Peyer's patch (tissue), 4 donors: ENCODE data around the gene ABCD1. TPM values are rescaled to one million over a fixed set of nuclear protein-coding genes. Genes with fewer than 3 reads are reported as not detected.

Experiments used
- DNase-seq, 3 donors: peaks; one replicate each; pipeline ENCODE4 v3.0.0-alpha.2; 2017 to 2019
- H3K27ac ChIP-seq, 4 donors: fragments of 200-600 bp; sonication (generic); one replicate each; pipeline ENCODE4 v1.5.1; 2016 to 2019
- H3K27me3 ChIP-seq, 2 donors: fragments of 200-600 bp; sonication (generic); one replicate each; pipeline ENCODE4 v1.5.1; 2019
- H3K36me3 ChIP-seq, 3 donors: fragments of 200-600 bp; sonication (generic); one replicate each; pipeline ENCODE4 v1.5.1; 2016 to 2019
- H3K4me1 ChIP-seq, 4 donors: fragments of 200-600 bp; sonication (generic); one replicate each; pipeline ENCODE4 v1.5.1; 2016 to 2019
- H3K4me3 ChIP-seq, 4 donors: fragments of 200-600 bp; sonication (generic); 1 replicate in 3 of 4; 2 replicates in 1 of 4; pipeline ENCODE4 v1.5.1; 2016 to 2019; ENCODE audit warnings: mild to moderate bottlenecking in 1 of 4
- H3K9me3 ChIP-seq, 4 donors: fragments of 200-600 bp; sonication (generic); one replicate each; pipeline ENCODE4 v1.5.1; 2016 to 2019; ENCODE audit warnings: mild to moderate bottlenecking in 1 of 4
- CTCF ChIP-seq, 6 experiments: fragments of 450-650 bp in 4 of 6; fragments of 200-600 bp in 2 of 6; sonication (generic) in 1 of 6; IDR thresholded peaks; one replicate each; pipeline ENCODE4 v1.5.1; 2017 to 2019; ENCODE audit warnings: antibody characterized with exemption in 6 of 6, mild to moderate bottlenecking in 3 of 6, moderate library complexity in 1 of 6
- POLR2A ChIP-seq, 2 donors: fragments of 450-650 bp; IDR thresholded peaks; one replicate each; pipeline ENCODE4 v1.5.1; 2017; ENCODE audit warnings: antibody characterized with exemption in 2 of 2, mild to moderate bottlenecking in 2 of 2, moderate library complexity in 2 of 2
- total RNA-seq, 4 donors: library from RNA; depleted of rRNA; stranded (reverse); fragments of >200 nt; gene quantifications; one replicate each; pipeline ENCODE4 v1.1.0, GENCODE V29; 2016

Gene ABCD1
- total RNA-seq, 4 donors from 2014 or later, result 14.9 to 94.2 (median 68.0) TPM

- Histone ChIP-seq H3K4me3 (no peak overlapping the region), H3K27me3 (no peaks in the 10 kb centered on the region), H3K36me3 (no peaks in the 10 kb centered on the region), H3K9me3 (no peaks in the 10 kb centered on the region), H3K27ac (no peak overlapping the region), H3K4me1 (peaks cover 0 to 5% (median 2%) of the 10 kb centered on the region in 4 donors)
- no peak for TF ChIP-seq POLR2A (IDR thresholded peaks at IDR 0.05)
- no peak for TF ChIP-seq CTCF (IDR thresholded peaks at IDR 0.05)
- DNase-seq, result peak in 1 of 3 donors; percentile 12
These were observed 50.9 kb downstream of the ABCD1 start for GRCh38 chrX:153775293-153776119.

- no peaks in the 10 kb centered on the region for H3K27me3 ChIP-seq
- DNase-seq, result no peak
These were observed 51.5 kb downstream of the ABCD1 start for GRCh38 chrX:153776120-153776599.

GRCh38 chrX:153776611-153777045 lies 52.0 kb downstream of the ABCD1 start:
- no peak overlapping the region for H3K27ac ChIP-seq
- TF ChIP-seq CTCF (IDR thresholded peaks at IDR 0.05) (no peak), POLR2A (IDR thresholded peaks at IDR 0.05) (no peak)
- no peak for DNase-seq
- no peaks in the 10 kb centered on the region for H3K27me3 ChIP-seq
- no peaks in the 10 kb centered on the region for H3K9me3 ChIP-seq
- peaks cover 0 to 13% (median 5%) of the 10 kb centered on the region in 4 donors for H3K4me1 ChIP-seq
- no peak overlapping the region for H3K4me3 ChIP-seq
- no peaks in the 10 kb centered on the region for H3K36me3 ChIP-seq

More at GRCh38 chrX:153776120-153776599, 51.5 kb downstream of the ABCD1 start:
- TF ChIP-seq POLR2A (IDR thresholded peaks at IDR 0.05), result no peak
- no peak for TF ChIP-seq CTCF (IDR thresholded peaks at IDR 0.05)
- Histone ChIP-seq H3K36me3 (no peaks in the 10 kb centered on the region), H3K9me3 (no peaks in the 10 kb centered on the region), H3K4me1 (peaks cover 0 to 10% (median 5%) of the 10 kb centered on the region in 4 donors), H3K27ac (no peak overlapping the region), H3K4me3 (no peak overlapping the region)

- Histone ChIP-seq H3K36me3 (no peaks in the 10 kb centered on the region), H3K4me1 (peaks cover 0 to 13% (median 5%) of the 10 kb centered on the region in 4 donors), H3K9me3 (no peaks in the 10 kb centered on the region), H3K4me3 (no peak overlapping the region), H3K27ac (no peak overlapping the region), H3K27me3 (no peaks in the 10 kb centered on the region)
- TF ChIP-seq CTCF (IDR thresholded peaks at IDR 0.05), result no peak
- no peak for TF ChIP-seq POLR2A (IDR thresholded peaks at IDR 0.05)
- no peak for DNase-seq
These were observed 52.8 kb downstream of the ABCD1 start for GRCh38 chrX:153777261-153778090.

DNA sequence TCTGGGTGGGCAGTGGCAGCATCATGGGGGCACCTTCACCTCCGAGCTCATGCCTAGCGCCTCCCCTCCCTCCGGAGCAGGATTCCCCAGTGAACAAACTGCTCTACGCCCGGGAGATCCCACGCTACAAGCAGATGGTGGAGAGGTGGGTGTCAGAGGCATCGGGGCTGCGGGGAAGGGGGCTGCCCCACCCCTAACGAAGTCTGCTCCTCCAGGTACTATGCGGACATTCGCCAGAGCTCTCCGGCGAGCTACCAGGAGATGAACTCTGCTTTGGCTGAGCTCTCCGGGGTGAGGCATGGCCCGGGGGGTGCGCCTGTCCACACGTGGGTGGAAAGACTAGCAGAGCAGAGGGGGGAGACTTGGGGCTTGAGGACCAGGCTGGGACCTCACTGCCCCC lies 53.5 kb downstream of the ABCD1 start:
- H3K4me3 ChIP-seq, result no peak overlapping the region
- TF ChIP-seq POLR2A (IDR thresholded peaks at IDR 0.05) (no peak), CTCF (IDR thresholded peaks at IDR 0.05) (no peak)
- no peaks in the 10 kb centered on the region for H3K9me3 ChIP-seq
- no peaks in the 10 kb centered on the region for H3K36me3 ChIP-seq
- no peak overlapping the region for H3K27ac ChIP-seq
- H3K27me3 ChIP-seq, result no peaks in the 10 kb centered on the region
- DNase-seq, result no peak
- peaks cover 0 to 13% (median 5%) of the 10 kb centered on the region in 4 donors for H3K4me1 ChIP-seq
